Gastroesophageal sphincter (tissue), 4 donors: ENCODE measurements around the gene KIF22. TPM values are rescaled to one million over a fixed set of nuclear protein-coding genes. Genes with fewer than 3 reads are reported as not detected.
A peak's percentile ranks its signal among the peaks of the same experiment; 100 is the strongest.
"Not testable (repeated sequence)": the region's sequence is repeated elsewhere in the genome, so short reads cannot be mapped to it uniquely, and the experiment has no call there.

Source experiments
- ATAC-seq: fragments of 150-250 bp; one replicate; pipeline ENCODE4 v1.9.1; 2016; ENCODE audit warnings: mild to moderate bottlenecking, moderate library complexity
- H3K27ac ChIP-seq, 4 donors: fragments of 200-600 bp; sonication (generic) in 3 of 4; 1 replicate in 3 of 4; 2 replicates in 1 of 4; pipeline ENCODE4 v1.5.1; 2016 to 2019
- H3K27me3 ChIP-seq: fragments of 200-600 bp; sonication (generic); one replicate; pipeline ENCODE4 v1.5.1; 2019
- H3K36me3 ChIP-seq, 2 donors: fragments of 200-600 bp; sonication (generic); one replicate each; pipeline ENCODE4 v1.5.1; 2019; ENCODE audit warnings: control low read depth in 1 of 2
- H3K4me1 ChIP-seq, 3 donors: fragments of 200-600 bp; sonication (generic); 1 replicate in 2 of 3; 2 replicates in 1 of 3; pipeline ENCODE4 v1.5.1; 2016 to 2019; ENCODE audit warnings: control low read depth in 2 of 3
- H3K4me3 ChIP-seq, 2 donors: fragments of 200-600 bp; sonication (generic); one replicate each; pipeline ENCODE4 v1.5.1; 2019; ENCODE audit warnings: mild to moderate bottlenecking in 1 of 2, moderate library complexity in 1 of 2
- H3K9me3 ChIP-seq, 3 donors: fragments of 200-600 bp; sonication (generic); one replicate each; pipeline ENCODE4 v1.5.1; 2017 to 2019; ENCODE audit warnings: control low read depth in 2 of 3
- EP300 ChIP-seq: sonication (generic); formaldehyde crosslinking; IDR thresholded peaks from one replicate; pipeline ENCODE4 v1.6.1; 2017; ENCODE audit warnings: antibody characterized with exemption, mild to moderate bottlenecking
- POLR2A ChIP-seq, 2 donors: fragments of 450-650 bp; IDR thresholded peaks; one replicate each; pipeline ENCODE4 v1.6.1; 2017; ENCODE audit warnings: antibody characterized with exemption in 2 of 2, mild to moderate bottlenecking in 2 of 2, moderate library complexity in 1 of 2
- POLR2AphosphoS5 ChIP-seq: sonication (generic); formaldehyde crosslinking; IDR thresholded peaks from one replicate; pipeline ENCODE4 v1.6.1; 2017; ENCODE audit warnings: antibody characterized with exemption
- WGBS, 2 donors: methylation state at CpG; one replicate each; pipeline ENCODE4 v1.1.5; 2018; ENCODE audit warnings: low coverage in 1 of 2; 5-methylcytosine and 5-hydroxymethylcytosine counted together
- total RNA-seq, 4 donors: library from RNA; depleted of rRNA; stranded (reverse); fragments of >200 nt; gene quantifications; one replicate each; pipeline ENCODE4 v1.1.0, GENCODE V29; 2016
- TF ChIP-seq, protein P1 (sequence below), 4 experiments: fragments of 200-600 bp in 2 of 4; fragments of 450-650 bp in 2 of 4; sonication (generic) in 1 of 4; IDR thresholded peaks; one replicate each; pipeline ENCODE4 v1.5.1; 2017 to 2019; ENCODE audit warnings: antibody characterized with exemption in 4 of 4, mild to moderate bottlenecking in 2 of 4, moderate library complexity in 2 of 4

KIF22 gene
- total RNA-seq, 4 donors from 2014 or later: 9.4 to 17.3 (median 12.8) TPM

DNA sequence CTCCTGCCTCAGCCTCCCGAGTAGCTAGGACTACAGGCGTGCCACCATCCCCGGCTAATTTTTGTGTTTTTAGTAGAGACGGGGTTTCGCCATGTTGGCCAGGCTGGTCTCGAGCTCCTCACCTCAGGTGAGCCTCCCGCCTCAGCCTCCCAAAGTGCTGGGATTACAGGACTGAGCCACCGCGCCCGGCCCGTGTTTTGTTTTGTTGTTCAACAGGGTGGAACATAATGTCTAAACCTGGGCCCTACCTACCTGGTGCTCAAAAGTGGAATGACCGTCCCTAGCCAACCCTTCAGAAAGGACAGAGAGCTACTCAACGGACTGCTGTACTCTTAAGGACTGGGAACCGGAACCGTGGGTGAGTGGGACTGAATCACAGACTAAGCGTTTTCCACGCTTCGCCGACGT is 772 bp upstream of the KIF22 start:
- no peaks in the 10 kb centered on the region for H3K27me3 ChIP-seq
- H3K4me1 ChIP-seq: peaks cover 0 to 35% (median 13%) of the 10 kb centered on the region in 3 donors
- no peaks in the 10 kb centered on the region for H3K9me3 ChIP-seq
- H3K36me3 ChIP-seq: no peaks in the 10 kb centered on the region
- peak overlapping the region; percentile 76 to 92 (median 90) for H3K27ac ChIP-seq
- TF ChIP-seq POLR2AphosphoS5 (no peak), POLR2A (IDR thresholded peaks at IDR 0.05) (no peak)
- no peak for ATAC-seq
- 90% methylated on average over 4 of the region's 20 CpGs; no CpG with 5 or more reads in 1 of the 2 donors for WGBS, 2 donors
- H3K4me3 ChIP-seq: peak overlapping the region; percentile 60 to 89

DNA sequence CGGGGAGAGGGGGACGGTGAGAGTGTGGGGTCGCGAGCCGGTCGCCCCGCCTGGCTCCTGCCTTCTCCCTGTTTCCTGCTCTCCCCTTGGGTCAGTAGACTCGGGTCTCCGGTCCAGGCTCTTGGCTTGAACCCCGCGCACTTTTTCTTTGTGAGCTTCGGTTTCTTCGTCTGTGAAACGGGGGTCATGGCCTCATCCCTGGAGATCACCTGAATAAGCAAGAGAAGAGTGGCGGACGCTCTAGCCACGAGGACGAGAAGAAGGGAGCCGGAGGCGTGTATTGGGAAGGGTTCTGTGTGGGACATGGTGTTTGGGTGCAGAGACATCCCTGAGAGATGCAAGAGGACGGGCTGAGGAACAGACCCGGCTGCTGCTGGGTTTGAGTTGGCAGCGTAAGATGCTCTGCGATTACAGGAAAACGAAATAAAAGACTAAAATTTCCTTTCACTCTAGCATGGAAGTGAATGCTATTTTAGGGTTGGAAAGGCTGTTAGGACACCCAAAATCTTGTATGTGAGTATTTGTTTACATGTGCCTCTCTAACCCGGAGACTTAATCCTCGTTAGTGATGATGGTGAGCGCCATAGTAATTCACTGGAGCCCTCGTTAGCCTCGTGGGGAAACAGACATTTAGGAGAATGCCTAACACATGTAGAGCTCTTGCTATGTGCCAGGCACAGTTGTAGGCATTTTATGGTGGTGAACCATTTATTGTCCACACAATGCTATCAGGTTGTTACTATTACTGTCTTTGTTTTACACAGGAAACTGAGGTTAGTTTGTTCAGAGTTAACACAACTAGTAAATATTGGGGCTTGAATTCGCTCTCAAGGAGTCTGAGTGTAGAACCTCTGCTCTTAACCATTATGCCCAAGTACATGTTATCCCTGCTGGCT is 646 bp downstream of the KIF22 start:
- no peak for TF ChIP-seq POLR2A (IDR thresholded peaks at IDR 0.05)
- no peak for TF ChIP-seq POLR2AphosphoS5
- TF ChIP-seq, protein P1, sequence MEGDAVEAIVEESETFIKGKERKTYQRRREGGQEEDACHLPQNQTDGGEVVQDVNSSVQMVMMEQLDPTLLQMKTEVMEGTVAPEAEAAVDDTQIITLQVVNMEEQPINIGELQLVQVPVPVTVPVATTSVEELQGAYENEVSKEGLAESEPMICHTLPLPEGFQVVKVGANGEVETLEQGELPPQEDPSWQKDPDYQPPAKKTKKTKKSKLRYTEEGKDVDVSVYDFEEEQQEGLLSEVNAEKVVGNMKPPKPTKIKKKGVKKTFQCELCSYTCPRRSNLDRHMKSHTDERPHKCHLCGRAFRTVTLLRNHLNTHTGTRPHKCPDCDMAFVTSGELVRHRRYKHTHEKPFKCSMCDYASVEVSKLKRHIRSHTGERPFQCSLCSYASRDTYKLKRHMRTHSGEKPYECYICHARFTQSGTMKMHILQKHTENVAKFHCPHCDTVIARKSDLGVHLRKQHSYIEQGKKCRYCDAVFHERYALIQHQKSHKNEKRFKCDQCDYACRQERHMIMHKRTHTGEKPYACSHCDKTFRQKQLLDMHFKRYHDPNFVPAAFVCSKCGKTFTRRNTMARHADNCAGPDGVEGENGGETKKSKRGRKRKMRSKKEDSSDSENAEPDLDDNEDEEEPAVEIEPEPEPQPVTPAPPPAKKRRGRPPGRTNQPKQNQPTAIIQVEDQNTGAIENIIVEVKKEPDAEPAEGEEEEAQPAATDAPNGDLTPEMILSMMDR (IDR thresholded peaks at IDR 0.05): no peak
- peak overlapping the region; percentile 70 to 89 for H3K4me3 ChIP-seq
- no peaks in the 10 kb centered on the region for H3K36me3 ChIP-seq
- H3K27me3 ChIP-seq: no peaks in the 10 kb centered on the region
- WGBS, 2 donors: 1 to 6% methylated on average over 6 to 15 of the region's 31 CpGs
- peak; percentile 1 for ATAC-seq
- H3K9me3 ChIP-seq: no peaks in the 10 kb centered on the region
- H3K27ac ChIP-seq: peak overlapping the region in 3 of 4 donors; percentile 90 to 92 (median 91)
- peaks cover 0 to 27% (median 13%) of the 10 kb centered on the region in 3 donors for H3K4me1 ChIP-seq

DNA sequence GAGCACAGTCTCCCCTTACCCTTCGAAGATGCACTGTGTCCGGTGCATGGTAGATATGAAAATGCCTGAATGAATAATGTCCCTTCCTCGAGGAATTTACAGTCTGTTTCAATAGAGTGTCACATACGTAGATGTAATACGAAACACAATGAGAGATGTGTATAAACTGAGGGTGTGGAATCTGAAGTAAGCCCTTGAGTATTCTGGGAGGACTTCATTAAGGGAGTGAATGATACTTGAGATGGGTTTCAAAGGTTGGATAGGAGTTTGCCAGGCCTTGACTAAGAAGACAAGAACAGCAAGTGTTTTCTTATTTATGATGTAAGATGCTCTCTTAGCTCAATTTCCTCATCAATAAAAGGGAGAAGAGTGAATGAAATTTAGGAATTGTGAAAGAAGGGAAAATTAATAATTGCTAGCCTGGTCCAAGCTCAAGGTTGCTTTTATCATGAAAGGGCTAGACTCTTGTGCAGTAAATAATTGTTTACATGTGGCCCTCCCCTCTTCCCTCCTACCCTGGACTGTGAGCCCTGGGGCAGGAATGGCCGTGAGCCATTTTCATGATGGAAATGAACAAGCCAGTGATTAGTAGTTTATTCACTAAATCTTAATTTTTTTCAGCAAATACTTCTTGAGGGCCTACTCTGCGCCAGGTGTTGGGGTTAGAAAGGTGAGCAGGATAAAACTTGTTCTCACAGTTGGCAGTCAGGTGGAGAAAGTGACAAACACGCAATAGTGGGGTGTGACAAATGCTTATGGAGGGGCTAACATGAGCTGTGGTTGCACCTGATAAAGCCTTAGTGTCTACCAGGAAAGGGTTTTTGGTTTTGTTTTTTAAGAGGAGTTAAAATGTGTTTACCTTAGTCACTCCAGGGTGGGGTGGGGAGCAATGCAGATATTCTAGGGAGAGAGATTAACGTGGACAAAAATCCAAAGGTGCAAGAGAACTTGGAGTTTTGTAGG is 1.6 kb downstream of the KIF22 start:
- Histone ChIP-seq H3K27me3 (no peaks in the 10 kb centered on the region), H3K36me3 (peaks cover 0 to 7% of the 10 kb centered on the region in 2 donors), H3K4me1 (peaks cover 0 to 27% (median 13%) of the 10 kb centered on the region in 3 donors), H3K4me3 (peak overlapping the region in 1 of 2 donors; percentile 89), H3K27ac (no peak overlapping the region), H3K9me3 (no peaks in the 10 kb centered on the region)
- no peak for ATAC-seq
- TF ChIP-seq POLR2AphosphoS5 (no peak), EP300 (no peak), POLR2A (IDR thresholded peaks at IDR 0.05) (no peak)
- TF ChIP-seq, protein P1 (IDR thresholded peaks at IDR 0.05): no peak
- 63 to 67% methylated on average over 9 of the region's 9 CpGs for WGBS, 2 donors

DNA sequence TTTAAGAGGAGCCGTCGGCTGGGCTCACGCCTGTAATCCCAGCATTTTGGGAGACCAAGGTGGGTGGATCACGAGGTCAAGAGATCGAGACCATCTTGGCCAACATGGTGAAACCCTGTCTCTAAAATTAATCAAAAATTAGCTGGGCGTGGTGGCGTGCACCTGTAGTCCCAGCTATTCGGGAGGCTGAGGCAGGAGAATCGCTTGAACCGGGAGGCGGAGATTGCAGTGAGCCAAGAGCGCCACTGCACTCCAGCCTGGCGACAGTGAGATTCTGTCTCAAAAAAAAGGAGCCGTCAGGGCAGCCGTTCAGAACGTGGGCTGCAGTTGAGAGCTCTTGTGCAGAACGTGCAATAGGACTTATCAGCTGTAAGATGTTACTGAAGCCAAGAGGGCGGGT is 2.6 kb downstream of the KIF22 start:
- H3K9me3 ChIP-seq, H3K27ac ChIP-seq, H3K27me3 ChIP-seq, H3K4me3 ChIP-seq, ATAC-seq: not testable (repeated sequence)
- H3K4me1 ChIP-seq: peaks cover 0 to 27% (median 13%) of the 10 kb centered on the region in 3 donors
- peaks cover 0 to 18% of the 10 kb centered on the region in 2 donors for H3K36me3 ChIP-seq
- WGBS, 2 donors: 88 to 95% methylated on average over 10 to 18 of the region's 18 CpGs

DNA sequence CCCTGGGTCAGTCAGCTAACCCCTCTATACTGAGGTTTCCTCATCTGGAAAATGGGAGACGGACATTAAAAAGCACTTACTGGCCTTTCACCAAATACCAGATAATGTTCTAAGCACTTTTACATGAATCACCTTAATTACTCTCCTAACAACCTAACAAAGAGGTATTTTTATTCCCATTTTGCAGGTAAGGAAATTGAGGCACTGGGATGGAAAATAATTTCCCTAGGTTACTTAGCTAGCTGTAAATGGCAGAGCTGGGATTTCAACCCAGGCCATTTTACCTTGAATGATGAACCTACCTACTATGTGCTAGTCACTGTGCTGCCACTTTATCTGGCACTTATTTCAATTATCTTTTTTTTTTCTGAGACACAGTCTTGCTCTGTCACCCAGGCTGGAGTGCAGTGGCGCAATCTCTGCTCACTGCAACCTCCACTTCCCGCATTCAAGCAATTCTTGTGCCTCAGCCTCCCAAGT is 3.7 kb downstream of the KIF22 start:
- H3K4me3 ChIP-seq: no peak overlapping the region
- H3K4me1 ChIP-seq: peaks cover 0 to 27% (median 13%) of the 10 kb centered on the region in 3 donors
- no peak overlapping the region for H3K27ac ChIP-seq
- TF ChIP-seq POLR2AphosphoS5: no peak
- no peak for TF ChIP-seq EP300
- no peak for TF ChIP-seq POLR2A (IDR thresholded peaks at IDR 0.05)
- TF ChIP-seq, protein P1 (IDR thresholded peaks at IDR 0.05): no peak
- no peaks in the 10 kb centered on the region for H3K9me3 ChIP-seq
- H3K36me3 ChIP-seq: peaks cover 0 to 29% of the 10 kb centered on the region in 2 donors
- 86 to 90% methylated on average over 1 to 3 of the region's 3 CpGs for WGBS, 2 donors
- no peaks in the 10 kb centered on the region for H3K27me3 ChIP-seq
- ATAC-seq: no peak
